ENCODE measurements around the gene SDHB. TPM values are rescaled to one million over a fixed set of nuclear protein-coding genes. Genes with fewer than 3 reads are reported as not detected.

SDHB gene
- total and polyA plus RNA-seq, 2 of the 13 experiments (the other 11 are each of a cell fraction or from before 2014, with no cell fraction given): 136 to 142 TPM

DNA sequence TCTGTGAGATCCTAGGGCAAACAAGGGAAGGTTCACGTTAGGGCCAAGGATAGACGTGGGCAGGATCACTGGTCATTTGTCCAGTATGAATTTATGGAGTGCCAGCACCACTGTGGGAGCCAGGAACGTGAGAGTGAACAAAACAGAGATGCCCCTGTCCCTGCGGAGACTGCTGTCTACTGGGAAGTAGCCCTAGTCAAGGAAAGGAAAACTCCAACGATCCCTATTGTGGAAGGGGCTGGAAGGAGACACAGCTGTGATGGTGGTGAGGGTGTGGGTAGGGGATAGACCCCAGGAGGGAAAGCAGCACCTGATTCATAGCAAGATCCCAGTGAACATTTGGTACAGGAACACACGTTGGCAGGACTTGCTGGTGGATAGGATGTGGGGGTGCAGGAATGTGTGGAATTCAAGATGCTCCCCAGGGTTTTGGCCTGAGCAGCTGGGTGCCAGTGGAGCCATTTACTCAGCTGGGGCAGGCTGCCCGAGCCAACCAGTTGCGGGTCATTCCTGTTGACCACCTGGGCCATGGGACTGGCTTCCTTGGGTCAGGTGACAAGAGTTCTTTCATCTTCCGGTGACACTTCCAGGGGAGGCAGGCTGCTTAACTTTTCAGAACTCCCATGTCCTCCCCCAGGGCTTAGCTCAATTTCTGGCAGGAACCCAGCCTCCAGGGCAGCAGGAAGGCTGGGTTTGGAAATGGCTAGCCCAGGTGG is 40.9 kb downstream of the SDHB start (continued):
- TF ChIP-seq ZNF704 (CRISPR knock-in tag; IDR thresholded peaks at IDR 0.05; ENCODE audit: borderline replicate concordance): no peak
- no peak for TF ChIP-seq ZHX2 (IDR thresholded peaks at IDR 0.05; ENCODE audit: low read depth)
- no peak for TF ChIP-seq ZHX2 (CRISPR knock-in tag; IDR thresholded peaks at IDR 0.05; ENCODE audit: borderline replicate concordance)
- TF ChIP-seq ZNF646 (CRISPR knock-in tag; IDR thresholded peaks at IDR 0.05): no peak
- no peak for TF ChIP-seq ZFP41 (CRISPR knock-in tag; IDR thresholded peaks at IDR 0.05; ENCODE audit: borderline replicate concordance)
- TF ChIP-seq TEAD3 (CRISPR knock-in tag; optimal IDR thresholded peaks at IDR 0.05; ENCODE audit: borderline replicate concordance): peak; percentile 66
- no peak for TF ChIP-seq ARNT2 (CRISPR knock-in tag; IDR thresholded peaks at IDR 0.05; ENCODE audit: low read depth)
- TF ChIP-seq CERS6 (CRISPR knock-in tag; IDR thresholded peaks at IDR 0.05): no peak

Data from HepG2 (cell line).